Measurements from ENCODE around the gene FGFBP1. TPM values are rescaled to one million over a fixed set of nuclear protein-coding genes. Genes with fewer than 3 reads are reported as not detected.

Gene FGFBP1
- 10 to 100 TPM in 1 of 4 donors, 1 to 10 TPM in 1, under 1 TPM in 2; 0.27 to 19.2 (median 0.97) TPM for total RNA-seq

- Histone ChIP-seq H3K4me3 (no peak within 1 kb of the TSS), H3K36me3 (no peaks in the 10 kb centered on the region), H3K4me1 (no peaks in the 10 kb centered on the region), H3K27ac (no peak within 1 kb of the TSS), H3K27me3 (no peaks in the 10 kb centered on the region), H3K9me3 (no peaks in the 10 kb centered on the region)
- TF ChIP-seq POLR2A (IDR thresholded peaks at IDR 0.05) (no peak), EP300 (IDR thresholded peaks at IDR 0.05) (no peak), CTCF (IDR thresholded peaks at IDR 0.05) (no peak), POLR2AphosphoS5 (IDR thresholded peaks at IDR 0.05) (no peak)
- WGBS, 2 donors (ENCODE audit: low coverage in 1 of 2): 78 to 85% methylated on average over 4 of the region's 4 CpGs
- ATAC-seq: no peak
Observed at GRCh38 chr4:15938640-15939039, at the start of gene FGFBP1. TSS of gene FGFBP1 (minus strand) at chr4:15938740. CDS start at chr4:15936632, 2,108 bp downstream.

GRCh38 chr4:15988222-15988621, 49.7 kb upstream of the FGFBP1 start:
- Histone ChIP-seq H3K9me3 (no peaks in the 10 kb centered on the region), H3K27me3 (no peaks in the 10 kb centered on the region), H3K27ac (no peak overlapping the region), H3K4me3 (no peak overlapping the region), H3K4me1 (no peaks in the 10 kb centered on the region), H3K36me3 (no peaks in the 10 kb centered on the region)
- ATAC-seq: no peak
- TF ChIP-seq POLR2A (IDR thresholded peaks at IDR 0.05) (no peak), EP300 (IDR thresholded peaks at IDR 0.05) (no peak), POLR2AphosphoS5 (IDR thresholded peaks at IDR 0.05) (no peak), CTCF (IDR thresholded peaks at IDR 0.05) (no peak)
- WGBS, 2 donors (ENCODE audit: low coverage in 1 of 2): 73% methylated on average over 1 of the region's 1 CpG; no CpG with 5 or more reads in 1 of the 2 donors

GRCh38 chr4:15986907-15987306, 48.4 kb upstream of the FGFBP1 start:
- no peak for ATAC-seq
- Histone ChIP-seq H3K4me3 (no peak overlapping the region), H3K27ac (no peak overlapping the region), H3K4me1 (no peaks in the 10 kb centered on the region), H3K9me3 (no peaks in the 10 kb centered on the region), H3K36me3 (no peaks in the 10 kb centered on the region), H3K27me3 (no peaks in the 10 kb centered on the region)
- no peak for TF ChIP-seq CTCF (IDR thresholded peaks at IDR 0.05)
- TF ChIP-seq EP300 (IDR thresholded peaks at IDR 0.05): no peak
- TF ChIP-seq POLR2AphosphoS5 (IDR thresholded peaks at IDR 0.05): no peak
- no peak for TF ChIP-seq POLR2A (IDR thresholded peaks at IDR 0.05)
- 50% methylated on average over 1 of the region's 5 CpGs; no CpG with 5 or more reads in 1 of the 2 donors for WGBS, 2 donors (ENCODE audit: low coverage in 1 of 2)

GRCh38 chr4:15983610-15984009, 45.1 kb upstream of the FGFBP1 start:
- no peak overlapping the region for H3K27ac ChIP-seq
- no peaks in the 10 kb centered on the region for H3K36me3 ChIP-seq
- H3K4me3 ChIP-seq: no peak overlapping the region
- WGBS, 2 donors (ENCODE audit: low coverage in 1 of 2): 80 to 86% methylated on average over 2 of the region's 2 CpGs
- TF ChIP-seq POLR2A (IDR thresholded peaks at IDR 0.05): no peak
- TF ChIP-seq POLR2AphosphoS5 (IDR thresholded peaks at IDR 0.05): no peak
- no peak for TF ChIP-seq EP300 (IDR thresholded peaks at IDR 0.05)
- TF ChIP-seq CTCF (IDR thresholded peaks at IDR 0.05): no peak
- H3K9me3 ChIP-seq: no peaks in the 10 kb centered on the region
- ATAC-seq: no peak
- no peaks in the 10 kb centered on the region for H3K27me3 ChIP-seq
- no peaks in the 10 kb centered on the region for H3K4me1 ChIP-seq

GRCh38 chr4:15982842-15983524, 44.4 kb upstream of the FGFBP1 start:
- Histone ChIP-seq H3K27ac (no peak overlapping the region), H3K9me3 (no peaks in the 10 kb centered on the region), H3K4me1 (no peaks in the 10 kb centered on the region), H3K27me3 (no peaks in the 10 kb centered on the region), H3K4me3 (no peak overlapping the region), H3K36me3 (no peaks in the 10 kb centered on the region)
- no peak for ATAC-seq
- TF ChIP-seq POLR2AphosphoS5 (IDR thresholded peaks at IDR 0.05): no peak
- no peak for TF ChIP-seq EP300 (IDR thresholded peaks at IDR 0.05)
- TF ChIP-seq CTCF (IDR thresholded peaks at IDR 0.05): no peak
- no peak for TF ChIP-seq POLR2A (IDR thresholded peaks at IDR 0.05)
- WGBS, 2 donors (ENCODE audit: low coverage in 1 of 2): 89 to 91% methylated on average over 7 to 8 of the region's 8 CpGs

Data from gastroesophageal sphincter (tissue), 4 donors.